Panc1 (cell line): Measurements from ENCODE around the gene PDCD2L. TPM values are rescaled to one million over a fixed set of nuclear protein-coding genes. Genes with fewer than 3 reads are reported as not detected.

Experiments used
- ATAC-seq: fragments of 200-7000 bp; cut with Tn5 transposase; 2 replicates; pipeline ENCODE4 v1.9.1; 2020; ENCODE audit warnings: mild to moderate bottlenecking, moderate library complexity
- BruUV-seq: library from RNA; stranded (reverse); fragments of 400-500 nt; replicated peaks from 2 replicates; lab custom pipeline; 2021; lab: Mats Ljungman, UMichigan
- CTCF ChIA-PET: fragments of 300-600 bp; sonication (Branson Sonifier 250); formaldehyde crosslinking; loops from one replicate; lab custom pipeline; 2022; ENCODE audit warnings: antibody characterized with exemption; lab: Charles Lee
- POLR2A ChIA-PET: fragments of 300-600 bp; sonication (Branson Sonifier 250); formaldehyde crosslinking; loops from one replicate; lab custom pipeline; 2022; ENCODE audit warnings: antibody characterized with exemption; lab: Charles Lee
- DNase-seq: peaks from one replicate; pipeline ENCODE4 v3.0.0-alpha.2; 2010; ENCODE audit warnings: low read depth, low spot score
- H3K27ac ChIP-seq: 2 replicates; pipeline ENCODE4 v1.5.1; 2011; ENCODE audit warnings: mild to moderate bottlenecking, low read length, inconsistent platforms
- H3K27me3 ChIP-seq: fragments of 200-500 bp; sonication (Bioruptor generic); 2 replicates; pipeline ENCODE4 v1.6.0; 2014; ENCODE audit warnings: low read length, inconsistent platforms; ENCODE audit not compliant: control insufficient read depth, insufficient read depth
- H3K36me3 ChIP-seq: fragments of 200-500 bp; sonication (Bioruptor generic); 2 replicates; pipeline ENCODE4 v1.5.1; 2014; ENCODE audit warnings: inconsistent platforms, mild to moderate bottlenecking, low read length, moderate library complexity; ENCODE audit not compliant: control insufficient read depth, insufficient read depth
- H3K4me1 ChIP-seq: 2 replicates; pipeline ENCODE4 v1.5.1; 2011; ENCODE audit warnings: inconsistent platforms, mild to moderate bottlenecking, low read length, moderate library complexity; ENCODE audit not compliant: control insufficient read depth, insufficient read depth
- H3K4me3 ChIP-seq, 2 experiments: 2 replicates each; pipeline ENCODE4 v1.5.1; 2011 to 2012; ENCODE audit warnings: low read depth in 2 of 2, low read length in 2 of 2, mild to moderate bottlenecking in 2 of 2, inconsistent platforms in 1 of 2, moderate library complexity in 1 of 2
- H3K9me3 ChIP-seq: fragments of 200-500 bp; sonication (Bioruptor generic); 2 replicates; pipeline ENCODE4 v1.5.1; 2014; ENCODE audit warnings: low read depth, mild to moderate bottlenecking, inconsistent platforms, low read length, moderate library complexity; ENCODE audit not compliant: control insufficient read depth, insufficient read depth
- CTCF ChIP-seq: fragments of 450-650 bp; IDR thresholded peaks from 2 replicates; pipeline ENCODE4 v1.5.1; 2017; ENCODE audit warnings: mild to moderate bottlenecking
- POLR2AphosphoS5 ChIP-seq: IDR thresholded peaks from 2 replicates; pipeline ENCODE4 v1.6.1; 2012; ENCODE audit warnings: mild to moderate bottlenecking, low read depth, low read length, moderate library complexity
- REST ChIP-seq, 2 experiments: IDR thresholded peaks; 2 replicates each; pipeline ENCODE4 v1.6.1; 2011 to 2012; ENCODE audit warnings: low read depth in 2 of 2, control low read depth in 1 of 2, low read length in 1 of 2, mild to moderate bottlenecking in 1 of 2, moderate library complexity in 1 of 2; ENCODE audit not compliant: insufficient read depth in 1 of 2
- SIN3A ChIP-seq: IDR thresholded peaks from 2 replicates; pipeline ENCODE4 v1.6.1; 2012; ENCODE audit warnings: low read depth, mild to moderate bottlenecking, low read length, moderate library complexity, borderline replicate concordance; ENCODE audit not compliant: insufficient read depth
- TCF7L2 ChIP-seq: IDR thresholded peaks from 2 replicates; pipeline ENCODE4 v1.6.1; 2011; ENCODE audit warnings: mild to moderate bottlenecking, low read depth, low read length, inconsistent platforms
- in situ Hi-C: cut with HindIII; loops from 2 replicates; pipeline ENCODE4 v1.10.0; 2016; ENCODE audit warnings: low sequenced_read_pairs, low pct_unique_long_range_greater_than_20kb
- intact Hi-C: fragments of 100-400 bp; cut with micrococcal nuclease; formaldehyde crosslinking; loops from one replicate; pipeline ENCODE4 v1.10.0; 2022; ENCODE audit not compliant: unreplicated experiment
- total RNA-seq: library from RNA; stranded (reverse); gene quantifications from one replicate; pipeline ENCODE4 v1.2.1, GENCODE V29; 2021; ENCODE audit not compliant: unreplicated experiment

The PDCD2L gene
- total RNA-seq, 1 experiment from 2014 or later = 36.4 TPM

GRCh38 chr19:34356875-34357274 is 47.3 kb upstream of the PDCD2L start:
- peaks cover 13% of the 10 kb centered on the region for H3K4me1 ChIP-seq
- TF ChIP-seq TCF7L2 (no peak), SIN3A (no peak), CTCF (no peak), POLR2AphosphoS5 (no peak), REST (IDR thresholded peaks at IDR 0.05; ENCODE audit: insufficient read depth in 1 of 2, low read depth in 2 of 2, low read length in 1 of 2) (no peak)
- H3K27ac ChIP-seq = no peak overlapping the region
- in situ Hi-C loops = no loop called here
- H3K36me3 ChIP-seq = no peaks in the 10 kb centered on the region
- ATAC-seq (no peak), DNase-seq (no peak)
- no peaks in the 10 kb centered on the region for H3K27me3 ChIP-seq
- BruUV-seq = no TSS peak
- H3K4me3 ChIP-seq = no peak overlapping the region
- H3K9me3 ChIP-seq = no peaks in the 10 kb centered on the region
- ChIA-PET CTCF (no interaction called here), POLR2A (no interaction called here)
- intact Hi-C loops = no loop called here

- no peak overlapping the region for H3K4me3 ChIP-seq
- H3K27ac ChIP-seq = no peak overlapping the region
- ATAC-seq (no peak), DNase-seq (no peak)
- peaks cover 13% of the 10 kb centered on the region for H3K4me1 ChIP-seq
- CTCF ChIA-PET = no interaction called here
- BruUV-seq = no TSS peak
- intact Hi-C loops = no loop called here
- in situ Hi-C loops = no loop called here
- POLR2A ChIA-PET = no interaction called here
- no peaks in the 10 kb centered on the region for H3K9me3 ChIP-seq
- no peaks in the 10 kb centered on the region for H3K36me3 ChIP-seq
- TF ChIP-seq POLR2AphosphoS5 = no peak; the same call in 1 of the 2 replicates
- no peak for TF ChIP-seq TCF7L2
- TF ChIP-seq SIN3A = no peak
- TF ChIP-seq REST (IDR thresholded peaks at IDR 0.05; ENCODE audit: insufficient read depth in 1 of 2, low read depth in 2 of 2, low read length in 1 of 2) = no peak
- no peak for TF ChIP-seq CTCF
- H3K27me3 ChIP-seq = no peaks in the 10 kb centered on the region
Observed at GRCh38 chr19:34357431-34357830, 46.8 kb upstream of the PDCD2L start.
